BE2C (cell line): ENCODE results near the gene SP6.

Source experiments
- DNase-seq: peaks from one replicate; pipeline ENCODE4 v3.0.0-alpha.2; 2020
- H3K27me3 ChIP-seq: fragments of 250-450 bp; sonication (Bioruptor Pico); 2 replicates; pipeline ENCODE4 v1.5.1; 2020; ENCODE audit warnings: mild to moderate bottlenecking
- H3K36me3 ChIP-seq: fragments of 250-450 bp; sonication (Bioruptor Pico); 2 replicates; pipeline ENCODE4 v1.5.1; 2020; ENCODE audit warnings: mild to moderate bottlenecking
- H3K4me1 ChIP-seq: fragments of 250-450 bp; sonication (Bioruptor Pico); 2 replicates; pipeline ENCODE4 v1.5.1; 2020
- H3K4me3 ChIP-seq: 2 replicates; pipeline ENCODE4 v1.5.1; 2011; ENCODE audit warnings: low read depth, low read length
- H3K9me3 ChIP-seq: fragments of 250-450 bp; sonication (Bioruptor Pico); 2 replicates; pipeline ENCODE4 v1.5.1; 2020
- CTCF ChIP-seq: IDR thresholded peaks from 2 replicates; pipeline ENCODE4 v1.5.1; 2012; ENCODE audit warnings: mild to moderate bottlenecking, low read depth, low read length

SP6 gene

DNA sequence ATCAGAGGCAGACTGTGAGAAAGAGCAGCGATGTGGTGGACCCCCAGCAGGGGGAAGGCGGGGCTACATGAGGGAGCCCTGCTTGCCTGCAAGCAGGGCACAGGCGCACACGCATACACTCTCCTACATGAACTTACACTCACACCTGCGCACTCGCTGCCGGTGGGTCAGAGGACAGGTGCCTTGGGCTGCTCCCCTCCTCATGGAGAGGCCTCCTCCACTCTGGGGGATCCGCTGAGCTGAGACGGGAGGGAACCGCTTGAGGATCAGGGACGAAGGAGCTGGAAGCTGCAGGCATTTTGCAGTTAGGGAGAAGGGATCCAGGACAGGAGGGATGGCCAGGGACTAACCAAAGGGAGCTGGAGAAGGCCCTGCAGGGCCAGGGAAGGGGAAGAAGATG lies 43.5 kb downstream of the SP6 start:
- DNase-seq, result no peak
- no peaks in the 10 kb centered on the region for H3K9me3 ChIP-seq
- no peak overlapping the region for H3K4me3 ChIP-seq
- 0 out of 2 replicates have a peak, but pooled peaks cover 3% of the 10 kb centered on the region for H3K27me3 ChIP-seq
- TF ChIP-seq CTCF, result no peak
- peaks cover 21% of the 10 kb centered on the region for H3K36me3 ChIP-seq
- H3K4me1 ChIP-seq, result peaks cover 9% of the 10 kb centered on the region

GRCh38 chr17:47806913-47807255 lies 44.1 kb downstream of the SP6 start:
- peaks cover 21% of the 10 kb centered on the region for H3K36me3 ChIP-seq
- no peak overlapping the region for H3K4me3 ChIP-seq
- H3K27me3 ChIP-seq, result 0 out of 2 replicates have a peak, but pooled peaks cover 3% of the 10 kb centered on the region
- H3K9me3 ChIP-seq, result no peaks in the 10 kb centered on the region
- H3K4me1 ChIP-seq, result peaks cover 9% of the 10 kb centered on the region
- no peak for DNase-seq
- TF ChIP-seq CTCF, result no peak

- no peak for TF ChIP-seq CTCF
- Histone ChIP-seq H3K27me3 (0 out of 2 replicates have a peak, but pooled peaks cover 3% of the 10 kb centered on the region), H3K4me1 (peaks cover 9% of the 10 kb centered on the region), H3K9me3 (no peaks in the 10 kb centered on the region), H3K36me3 (peaks cover 21% of the 10 kb centered on the region), H3K4me3 (no peak overlapping the region)
- DNase-seq, result no peak
These were observed 44.7 kb downstream of the SP6 start for GRCh38 chr17:47806026-47806912.

DNA sequence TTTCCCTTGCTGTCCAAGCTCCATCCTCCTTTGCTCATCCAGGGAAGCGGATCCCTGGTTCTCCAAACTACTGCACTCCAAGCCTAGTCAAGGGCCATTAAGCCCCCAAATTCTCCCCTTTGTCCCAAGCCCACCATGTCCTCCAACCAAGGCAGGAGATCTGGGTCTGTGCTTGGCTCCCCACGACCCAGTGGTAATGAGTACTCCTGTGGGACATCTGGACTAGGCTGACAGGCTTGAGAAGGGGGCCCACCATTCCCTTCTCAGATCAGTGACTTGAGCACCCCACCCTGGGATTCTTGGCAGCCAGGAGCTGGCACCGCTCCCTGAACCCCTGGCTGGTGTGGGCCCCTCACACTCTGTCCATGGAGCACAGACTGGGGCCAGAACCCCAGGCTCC lies 46.5 kb downstream of the SP6 start:
- Histone ChIP-seq H3K4me1 (no peaks in the 10 kb centered on the region), H3K36me3 (peaks cover 14% of the 10 kb centered on the region), H3K4me3 (no peak overlapping the region), H3K9me3 (no peaks in the 10 kb centered on the region), H3K27me3 (0 out of 2 replicates have a peak, but pooled peaks cover 3% of the 10 kb centered on the region)
- no peak for TF ChIP-seq CTCF
- DNase-seq, result no peak

DNA sequence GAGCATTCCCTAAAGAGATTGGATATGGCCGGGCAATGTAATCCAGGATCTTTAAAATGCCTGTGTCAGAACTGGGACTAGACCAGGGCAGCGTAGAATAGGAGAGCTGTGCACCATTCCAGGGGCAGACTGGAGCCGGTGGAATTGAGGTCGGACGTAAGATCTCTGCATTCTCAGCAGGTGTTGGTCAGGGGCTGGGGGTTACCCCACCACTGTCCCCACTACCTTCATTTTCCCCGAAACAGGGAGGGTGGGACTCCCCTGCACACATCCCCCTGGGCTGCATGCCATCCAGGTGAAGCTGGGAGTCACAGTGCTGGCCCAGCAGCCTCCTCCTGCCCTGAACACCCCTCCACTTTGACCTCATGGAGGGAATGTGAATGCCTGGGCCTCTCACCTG lies 47.2 kb downstream of the SP6 start:
- no peaks in the 10 kb centered on the region for H3K9me3 ChIP-seq
- no peak overlapping the region for H3K4me3 ChIP-seq
- H3K4me1 ChIP-seq, result no peaks in the 10 kb centered on the region
- peaks cover 7% of the 10 kb centered on the region for H3K36me3 ChIP-seq
- no peak for TF ChIP-seq CTCF
- H3K27me3 ChIP-seq, result 0 out of 2 replicates have a peak, but pooled peaks cover 3% of the 10 kb centered on the region
- DNase-seq, result no peak

DNA sequence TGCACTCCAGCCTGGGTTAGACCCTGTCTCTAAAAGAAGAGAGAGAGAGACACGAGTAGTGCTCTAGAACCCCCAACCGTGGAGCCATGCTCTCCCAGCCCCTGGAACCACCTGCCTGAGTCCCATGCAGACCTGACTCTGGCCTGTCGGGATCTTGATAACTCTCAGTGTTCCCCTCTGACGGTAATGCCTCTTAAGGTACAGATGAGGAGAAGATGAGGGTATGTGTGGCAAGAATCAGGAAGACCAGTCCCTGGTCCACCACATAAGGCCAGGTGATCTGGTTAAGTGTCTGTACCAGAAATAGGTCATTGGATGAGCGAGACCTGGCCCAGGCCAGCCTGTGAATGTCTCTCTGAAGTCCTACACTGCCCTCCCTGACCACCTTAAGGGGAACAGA lies 47.8 kb downstream of the SP6 start:
- Histone ChIP-seq H3K4me3 (no peak overlapping the region), H3K36me3 (peaks cover 1% of the 10 kb centered on the region; the same call in 1 of the 2 replicates), H3K4me1 (no peaks in the 10 kb centered on the region), H3K27me3 (0 out of 2 replicates have a peak, but pooled peaks cover 3% of the 10 kb centered on the region), H3K9me3 (no peaks in the 10 kb centered on the region)
- TF ChIP-seq CTCF, result no peak
- DNase-seq, result no peak
